Nephron progenitor cell (in vitro differentiated cells): ENCODE measurements around the gene GOLGA8B.

ENCODE experiments used
- DNase-seq: peaks from one replicate; pipeline ENCODE4 v3.0.0; 2021
- H3K27ac Mint-ChIP-seq: 2 replicates; pipeline ENCODE4 v1.8.0; 2021; ENCODE audit warnings: mild to moderate bottlenecking, moderate library complexity, mixed read lengths
- H3K27me3 Mint-ChIP-seq: 2 replicates; pipeline ENCODE4 v1.8.0; 2021; ENCODE audit warnings: mild to moderate bottlenecking, low read depth, mixed read lengths; ENCODE audit not compliant: poor library complexity
- H3K36me3 Mint-ChIP-seq: 2 replicates; pipeline ENCODE4 v1.8.0; 2021; ENCODE audit warnings: low read depth, mixed read lengths
- H3K4me1 Mint-ChIP-seq: 2 replicates; pipeline ENCODE4 v1.8.0; 2021; ENCODE audit warnings: mixed read lengths
- H3K4me3 Mint-ChIP-seq: 2 replicates; pipeline ENCODE4 v1.8.0; 2021; ENCODE audit warnings: mild to moderate bottlenecking, moderate library complexity, mixed read lengths
- H3K9me3 Mint-ChIP-seq: 2 replicates; pipeline ENCODE4 v1.8.0; 2021; ENCODE audit warnings: mild to moderate bottlenecking, moderate library complexity, mixed read lengths
- TF ChIP-seq, protein P1 (sequence below): fragments of 200-600 bp; sonication (generic); IDR thresholded peaks from 2 replicates; pipeline ENCODE4 v1.5.0; 2021; ENCODE audit warnings: antibody characterized with exemption

GOLGA8B gene

DNA sequence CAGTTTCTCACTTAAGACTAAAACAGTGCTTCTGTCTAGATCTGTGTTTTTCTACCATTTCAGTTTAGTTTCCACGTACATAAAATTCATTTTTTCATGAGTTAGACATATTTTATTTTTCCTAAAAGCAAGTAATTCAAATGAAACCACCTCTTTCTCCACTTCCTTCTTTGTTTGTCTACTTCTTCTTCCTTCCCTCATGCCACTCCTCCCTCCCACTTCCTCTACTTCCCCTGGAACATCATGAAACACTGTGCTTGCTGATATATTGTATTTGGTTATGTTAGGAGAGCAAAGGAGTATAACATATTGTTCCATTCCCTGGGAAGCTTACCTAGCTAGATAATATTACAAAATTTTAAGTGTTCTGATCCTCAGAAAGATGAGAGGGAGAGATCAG, 36.7 kb upstream of the GOLGA8B start:
- Mint-ChIP-seq H3K9me3 (no peaks in the 10 kb centered on the region), H3K27ac (no peak overlapping the region), H3K36me3 (no peaks in the 10 kb centered on the region), H3K4me3 (no peak overlapping the region), H3K27me3 (peaks cover 39% of the 10 kb centered on the region), H3K4me1 (no peaks in the 10 kb centered on the region)
- TF ChIP-seq, protein P1, sequence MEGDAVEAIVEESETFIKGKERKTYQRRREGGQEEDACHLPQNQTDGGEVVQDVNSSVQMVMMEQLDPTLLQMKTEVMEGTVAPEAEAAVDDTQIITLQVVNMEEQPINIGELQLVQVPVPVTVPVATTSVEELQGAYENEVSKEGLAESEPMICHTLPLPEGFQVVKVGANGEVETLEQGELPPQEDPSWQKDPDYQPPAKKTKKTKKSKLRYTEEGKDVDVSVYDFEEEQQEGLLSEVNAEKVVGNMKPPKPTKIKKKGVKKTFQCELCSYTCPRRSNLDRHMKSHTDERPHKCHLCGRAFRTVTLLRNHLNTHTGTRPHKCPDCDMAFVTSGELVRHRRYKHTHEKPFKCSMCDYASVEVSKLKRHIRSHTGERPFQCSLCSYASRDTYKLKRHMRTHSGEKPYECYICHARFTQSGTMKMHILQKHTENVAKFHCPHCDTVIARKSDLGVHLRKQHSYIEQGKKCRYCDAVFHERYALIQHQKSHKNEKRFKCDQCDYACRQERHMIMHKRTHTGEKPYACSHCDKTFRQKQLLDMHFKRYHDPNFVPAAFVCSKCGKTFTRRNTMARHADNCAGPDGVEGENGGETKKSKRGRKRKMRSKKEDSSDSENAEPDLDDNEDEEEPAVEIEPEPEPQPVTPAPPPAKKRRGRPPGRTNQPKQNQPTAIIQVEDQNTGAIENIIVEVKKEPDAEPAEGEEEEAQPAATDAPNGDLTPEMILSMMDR: no peak
- no peak for DNase-seq

DNA sequence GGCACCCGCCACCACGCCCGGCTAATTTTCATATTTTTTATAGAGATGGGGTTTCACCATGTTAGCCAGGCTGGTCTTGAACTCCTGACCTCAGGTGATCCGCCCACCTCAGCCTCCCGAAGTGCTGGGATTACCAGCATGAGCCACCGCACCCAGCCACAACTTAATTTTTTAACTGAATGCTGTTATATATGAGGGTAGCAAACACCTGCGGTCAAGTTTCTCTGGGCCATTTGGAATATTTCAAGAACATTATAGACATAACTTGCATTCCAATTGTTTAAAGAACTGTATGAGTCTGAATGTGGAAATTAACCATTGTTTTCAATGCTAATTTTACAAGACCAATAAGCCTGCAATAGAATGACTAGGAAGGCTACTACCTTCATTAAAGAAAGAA, 35.7 kb upstream of the GOLGA8B start:
- H3K4me3 Mint-ChIP-seq: no peak overlapping the region
- DNase-seq: no peak
- H3K4me1 Mint-ChIP-seq: no peaks in the 10 kb centered on the region
- TF ChIP-seq, protein P1: no peak
- no peaks in the 10 kb centered on the region for H3K9me3 Mint-ChIP-seq
- no peak overlapping the region for H3K27ac Mint-ChIP-seq
- peaks cover 45% of the 10 kb centered on the region for H3K27me3 Mint-ChIP-seq
- H3K36me3 Mint-ChIP-seq: no peaks in the 10 kb centered on the region

DNA sequence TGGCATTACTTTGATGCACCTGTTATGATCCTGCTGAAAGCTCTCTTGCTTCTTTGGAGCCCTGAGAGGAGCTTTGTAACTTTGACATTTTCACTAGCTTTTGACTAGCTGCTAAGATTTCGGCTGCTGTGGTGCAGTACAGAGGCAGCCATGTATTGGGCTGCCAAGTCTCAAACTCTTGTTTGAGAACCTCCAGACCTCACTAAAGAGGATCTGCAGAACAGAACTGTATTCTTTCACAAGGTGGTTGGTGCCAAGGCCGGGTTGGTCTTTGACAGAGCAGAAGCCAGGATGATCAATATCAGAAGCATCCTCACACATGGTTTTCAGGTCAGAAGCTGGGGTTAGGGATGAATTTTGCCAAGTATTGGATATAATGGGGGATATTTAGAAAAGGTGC, 34.6 kb upstream of the GOLGA8B start:
- TF ChIP-seq, protein P1: no peak
- Mint-ChIP-seq H3K27me3 (peaks cover 47% of the 10 kb centered on the region), H3K4me3 (no peak overlapping the region), H3K27ac (no peak overlapping the region), H3K36me3 (no peaks in the 10 kb centered on the region), H3K9me3 (no peaks in the 10 kb centered on the region), H3K4me1 (no peaks in the 10 kb centered on the region)
- no peak for DNase-seq

- H3K27me3 Mint-ChIP-seq: peaks cover 51% of the 10 kb centered on the region
- H3K9me3 Mint-ChIP-seq: no peaks in the 10 kb centered on the region
- H3K4me1 Mint-ChIP-seq: no peaks in the 10 kb centered on the region
- DNase-seq: no peak
- no peak overlapping the region for H3K27ac Mint-ChIP-seq
- H3K4me3 Mint-ChIP-seq: no peak overlapping the region
- H3K36me3 Mint-ChIP-seq: no peaks in the 10 kb centered on the region
- TF ChIP-seq, protein P1: no peak
These were observed 33.2 kb upstream of the GOLGA8B start for GRCh38 chr15:34616613-34617012.

DNA sequence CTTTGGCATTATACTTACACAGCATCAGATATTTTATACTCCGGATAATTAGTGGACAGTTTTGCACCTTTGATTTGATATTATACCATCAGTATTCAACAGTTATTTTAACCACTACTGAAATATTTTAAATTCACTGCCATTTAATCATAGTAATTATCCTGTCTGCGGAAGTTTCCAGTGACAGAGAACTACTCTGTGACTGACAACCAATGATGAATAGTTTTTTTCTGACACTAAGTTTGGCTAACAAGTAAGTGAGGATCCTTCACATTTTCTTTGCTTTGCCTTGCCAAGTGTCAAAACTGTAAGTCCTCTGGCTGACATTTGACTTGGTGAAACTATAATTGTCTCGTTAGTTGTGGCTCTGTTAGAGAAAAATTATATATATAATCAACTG, 30.5 kb upstream of the GOLGA8B start:
- H3K9me3 Mint-ChIP-seq: no peaks in the 10 kb centered on the region
- peaks cover 41% of the 10 kb centered on the region for H3K27me3 Mint-ChIP-seq
- no peak overlapping the region for H3K27ac Mint-ChIP-seq
- no peak overlapping the region for H3K4me3 Mint-ChIP-seq
- no peaks in the 10 kb centered on the region for H3K4me1 Mint-ChIP-seq
- no peaks in the 10 kb centered on the region for H3K36me3 Mint-ChIP-seq
- TF ChIP-seq, protein P1: no peak
- DNase-seq: no peak

- DNase-seq: no peak
- H3K4me3 Mint-ChIP-seq: no peak overlapping the region
- H3K27me3 Mint-ChIP-seq: peaks cover 44% of the 10 kb centered on the region
- no peaks in the 10 kb centered on the region for H3K36me3 Mint-ChIP-seq
- H3K27ac Mint-ChIP-seq: no peak overlapping the region
- H3K4me1 Mint-ChIP-seq: no peaks in the 10 kb centered on the region
- no peaks in the 10 kb centered on the region for H3K9me3 Mint-ChIP-seq
- TF ChIP-seq, protein P1: no peak
These were observed 29.9 kb upstream of the GOLGA8B start for GRCh38 chr15:34613301-34613700.
